HG02981 (cell line): ENCODE measurements around the gene RALGAPA1.
"Not testable (repeated sequence)": the region's sequence is repeated elsewhere in the genome, so short reads cannot be mapped to it uniquely, and the experiment has no call there.

ENCODE experiments used
- ATAC-seq: cut with Tn5 transposase; IDR thresholded peaks from one replicate; pipeline ENCODE4 v1.9.1; 2021; ENCODE audit warnings: mild to moderate bottlenecking, moderate library complexity; ENCODE audit not compliant: unreplicated experiment

RALGAPA1 gene

DNA sequence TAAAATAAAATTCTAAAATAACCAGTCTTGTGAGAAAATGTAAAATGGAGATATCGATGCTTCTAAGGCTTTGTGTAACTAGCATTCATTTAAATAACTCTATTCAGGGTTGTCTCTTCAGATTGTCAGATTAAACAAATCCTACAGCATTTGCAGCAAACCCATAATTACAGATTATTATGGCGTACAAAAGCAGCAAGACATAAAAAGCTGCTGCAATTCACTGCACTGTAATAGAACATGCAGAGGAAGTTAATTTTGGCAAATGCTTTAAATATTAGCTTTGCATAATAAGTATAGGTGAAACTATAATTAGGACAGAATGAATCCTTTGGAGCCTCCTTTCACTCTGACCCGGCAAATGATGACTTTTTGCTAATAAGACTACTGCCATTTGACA, 176.8 kb downstream of the RALGAPA1 start:
- no peak for ATAC-seq

DNA sequence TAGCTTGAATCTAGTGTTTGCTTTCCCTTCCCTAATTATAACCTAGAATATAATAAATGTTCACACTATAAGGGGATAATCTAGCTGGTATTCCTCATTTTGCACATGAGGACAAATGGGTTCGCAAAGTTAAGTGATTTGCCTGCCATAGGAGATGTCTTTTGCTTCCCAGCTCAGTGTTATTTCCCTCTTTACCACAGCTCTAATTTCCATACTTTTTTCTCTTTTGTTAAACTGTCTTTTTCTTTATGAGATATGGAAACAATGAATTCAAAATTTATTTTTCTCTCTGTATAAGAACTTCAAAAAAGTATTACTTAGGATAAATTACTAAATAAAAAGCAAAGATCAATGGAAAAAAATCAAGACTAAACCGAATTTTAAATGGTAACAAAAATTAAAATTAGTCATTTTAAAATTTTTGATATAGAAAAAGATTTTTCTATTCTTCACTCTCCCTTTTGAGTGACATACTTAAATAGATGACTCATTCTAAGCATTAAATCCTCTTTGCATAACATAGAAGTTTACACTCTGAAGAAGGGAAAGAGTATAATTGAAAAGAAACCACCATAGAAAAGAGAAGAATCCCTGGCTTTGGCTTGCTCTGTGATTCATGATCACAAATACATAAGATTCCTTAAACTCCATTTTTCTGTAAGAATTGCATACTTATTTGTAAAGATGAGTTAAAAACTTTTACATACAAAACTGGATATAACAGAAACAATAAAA, 177.9 kb downstream of the RALGAPA1 start:
- no peak for ATAC-seq

DNA sequence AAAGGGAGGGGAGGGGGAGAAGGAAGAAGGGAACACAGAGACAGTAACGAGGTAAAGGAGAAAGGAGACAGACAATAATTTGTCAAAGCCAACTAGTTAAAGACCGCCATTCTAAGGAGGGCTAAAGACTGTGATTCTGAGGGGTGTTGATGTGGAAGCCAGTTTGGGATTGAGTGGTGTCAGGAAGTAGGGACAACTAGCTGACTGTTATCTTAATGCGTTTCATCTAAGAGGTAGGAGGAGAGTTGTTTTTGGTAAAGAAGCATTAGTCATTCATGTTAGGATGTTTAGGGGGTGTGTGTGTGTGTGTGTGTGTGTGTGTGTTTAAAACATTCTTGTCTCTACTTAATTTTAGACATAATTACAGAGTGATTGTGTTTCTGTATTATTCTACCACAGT, 180.1 kb downstream of the RALGAPA1 start:
- no peak for ATAC-seq

DNA sequence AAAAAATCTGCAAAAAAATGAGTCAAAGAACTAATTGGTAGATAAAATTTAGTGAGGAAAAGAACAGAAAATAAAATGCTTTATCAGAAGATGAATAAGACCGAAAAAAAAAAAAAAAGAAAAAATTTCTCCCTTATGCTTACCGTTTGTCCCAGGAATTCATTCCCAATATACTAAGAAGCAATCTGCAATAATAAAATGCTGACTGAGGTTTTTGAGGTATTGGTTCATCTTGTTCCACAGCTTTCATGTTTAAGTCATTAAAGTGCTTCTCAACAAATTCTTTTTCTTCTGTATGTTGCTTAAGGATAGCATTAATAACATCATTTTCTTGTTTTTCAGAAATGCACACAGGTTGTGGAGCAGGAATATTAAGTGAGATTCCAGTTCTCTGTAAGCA, 182.1 kb downstream of the RALGAPA1 start:
- ATAC-seq, result not testable (repeated sequence)

DNA sequence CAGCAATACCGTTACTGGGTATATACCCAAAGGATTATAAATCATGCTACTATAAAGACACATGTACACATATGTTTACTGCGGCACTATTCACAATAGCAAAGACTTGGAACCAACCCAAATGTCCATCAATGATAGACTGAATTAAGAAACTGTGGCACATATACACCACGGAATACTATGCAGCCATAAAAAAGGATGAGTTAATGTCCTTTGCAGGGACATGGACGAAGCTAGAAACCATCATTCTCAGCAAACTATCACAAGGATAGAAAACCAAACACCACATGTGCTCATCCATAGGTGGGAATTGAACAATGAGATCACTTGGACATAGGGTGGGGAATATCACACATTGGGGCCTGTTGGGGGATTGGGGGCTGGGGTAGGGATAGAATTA, 187.1 kb downstream of the RALGAPA1 start:
- not testable (repeated sequence) for ATAC-seq

DNA sequence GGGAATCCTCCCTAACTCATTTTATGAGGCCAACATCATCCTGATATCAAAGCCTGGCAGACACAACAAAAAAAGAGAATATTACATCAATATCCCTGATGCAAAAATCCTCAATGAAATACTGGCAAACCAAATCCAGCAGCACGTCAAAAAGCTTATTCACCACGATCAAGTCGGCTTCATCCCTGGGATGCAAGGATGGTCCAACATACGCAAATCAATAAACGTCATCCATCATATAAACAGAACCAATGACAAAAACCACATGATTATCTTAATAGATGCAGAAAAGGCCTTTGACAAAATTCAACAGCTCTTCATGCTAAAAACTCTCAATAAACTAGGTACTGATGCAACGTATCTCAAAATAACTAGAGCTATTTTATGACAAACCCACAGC, 189.1 kb downstream of the RALGAPA1 start:
- not testable (repeated sequence) for ATAC-seq

DNA sequence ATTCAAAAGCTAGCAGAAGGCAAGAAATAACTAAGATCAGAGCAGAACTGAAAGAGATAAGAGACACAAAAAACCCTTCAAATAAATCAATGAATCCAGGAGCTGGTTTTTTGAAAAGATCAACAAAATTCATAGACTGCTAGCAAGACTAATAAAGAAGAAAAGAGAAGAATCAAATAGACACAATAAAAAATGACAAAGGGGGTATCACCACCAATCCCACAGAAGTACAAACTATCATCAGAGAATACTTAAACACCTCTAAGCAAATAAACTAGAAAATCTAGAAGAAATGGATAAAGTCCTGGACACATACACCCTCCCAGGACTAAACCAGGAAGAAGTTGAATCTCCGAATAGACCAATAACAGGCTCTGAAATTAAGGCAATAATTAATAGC, 189.6 kb downstream of the RALGAPA1 start:
- not testable (repeated sequence) for ATAC-seq

DNA sequence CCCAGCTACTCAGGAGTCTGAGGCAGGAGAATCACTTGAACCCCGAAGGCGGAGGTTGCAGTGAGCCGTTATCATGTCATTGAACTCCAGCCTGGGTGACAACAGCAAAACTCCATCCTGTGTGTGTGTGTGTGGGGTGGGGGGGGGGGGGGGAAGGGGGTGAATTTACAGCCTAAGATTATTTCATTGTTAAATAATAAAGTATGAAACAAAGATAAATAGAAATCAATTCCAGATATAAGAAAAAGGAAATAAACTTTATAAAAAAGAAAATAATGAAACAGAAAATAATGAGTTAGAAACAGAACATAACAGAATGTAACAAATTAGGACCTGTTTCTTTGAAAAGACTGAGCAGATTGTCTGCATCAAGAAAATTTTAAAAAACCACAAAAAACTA, 191.6 kb downstream of the RALGAPA1 start:
- ATAC-seq, result no peak

DNA sequence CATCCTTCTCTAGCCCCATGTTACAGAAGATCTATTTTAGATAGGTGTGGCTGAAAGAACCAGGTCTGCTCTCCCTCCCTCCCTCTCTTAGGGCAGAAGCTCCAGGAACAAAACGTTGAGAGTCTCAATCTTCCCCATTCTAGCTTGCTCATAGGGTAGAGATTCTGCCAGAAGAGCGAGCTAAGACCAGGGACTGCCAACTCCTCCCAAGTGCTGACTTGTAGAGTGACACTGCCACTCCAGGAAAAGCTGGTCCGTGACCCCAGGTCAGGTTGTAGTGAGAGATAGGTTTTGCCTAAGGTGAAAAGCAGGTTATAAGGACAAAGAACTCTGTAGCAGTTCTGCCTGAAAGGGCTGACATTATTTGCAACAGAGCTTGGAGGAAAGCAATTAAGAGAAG, 201.7 kb downstream of the RALGAPA1 start:
- no peak for ATAC-seq

DNA sequence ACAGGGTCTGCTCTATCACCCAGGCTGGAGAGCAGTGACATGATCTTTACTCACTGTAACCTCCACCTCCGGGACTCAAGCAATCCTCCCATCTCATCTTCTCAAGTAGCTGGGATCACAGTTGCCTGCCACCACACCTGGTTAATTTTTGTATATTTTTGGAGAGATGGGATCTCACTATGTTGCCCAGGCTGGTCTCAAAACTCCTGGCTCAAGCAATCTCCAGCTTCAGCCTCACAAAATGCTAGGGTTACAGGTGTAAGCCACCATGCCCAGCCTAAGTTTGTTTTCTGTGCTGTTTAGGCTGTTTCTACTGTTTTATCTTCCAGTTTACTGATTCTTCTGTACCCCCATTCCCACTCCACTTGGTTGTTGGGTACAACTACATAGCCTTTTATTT, 208.8 kb downstream of the RALGAPA1 start:
- no peak for ATAC-seq

DNA sequence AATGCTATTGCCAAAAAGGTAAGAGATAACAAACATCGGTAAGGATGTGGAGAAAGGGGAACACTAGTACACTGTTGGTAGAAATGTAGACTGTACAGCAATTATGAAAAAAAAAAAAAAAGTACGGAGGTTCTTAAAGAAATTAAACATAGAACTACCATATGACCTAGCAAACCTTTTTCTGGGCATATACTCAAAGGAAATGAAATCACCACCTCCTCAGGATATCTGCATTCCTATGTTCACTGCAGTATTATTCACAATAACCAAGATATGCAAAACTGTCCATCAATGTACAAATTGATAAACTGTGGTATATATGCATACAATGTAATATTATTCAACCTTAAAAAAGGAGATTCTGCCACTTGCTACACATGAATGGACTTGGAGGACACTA, 214.5 kb downstream of the RALGAPA1 start:
- no peak for ATAC-seq

DNA sequence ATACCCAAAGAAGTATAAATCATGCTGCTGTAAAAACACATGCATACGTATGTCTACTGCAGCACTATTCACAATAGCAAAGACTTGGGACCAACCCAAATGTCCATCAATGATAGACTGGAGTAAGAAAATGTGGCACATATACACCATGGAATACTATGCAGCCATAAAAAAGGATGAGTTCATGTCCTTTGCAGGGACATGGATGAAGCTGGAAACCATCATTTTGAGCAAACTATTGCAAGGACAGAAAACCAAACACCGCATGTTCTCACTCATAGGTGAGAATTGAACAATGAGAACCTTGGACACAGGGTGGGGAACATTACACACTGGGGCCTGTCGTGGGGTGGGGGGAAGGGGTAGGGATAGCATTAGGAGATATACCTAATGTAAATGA, 221.7 kb downstream of the RALGAPA1 start:
- not testable (repeated sequence) for ATAC-seq

DNA sequence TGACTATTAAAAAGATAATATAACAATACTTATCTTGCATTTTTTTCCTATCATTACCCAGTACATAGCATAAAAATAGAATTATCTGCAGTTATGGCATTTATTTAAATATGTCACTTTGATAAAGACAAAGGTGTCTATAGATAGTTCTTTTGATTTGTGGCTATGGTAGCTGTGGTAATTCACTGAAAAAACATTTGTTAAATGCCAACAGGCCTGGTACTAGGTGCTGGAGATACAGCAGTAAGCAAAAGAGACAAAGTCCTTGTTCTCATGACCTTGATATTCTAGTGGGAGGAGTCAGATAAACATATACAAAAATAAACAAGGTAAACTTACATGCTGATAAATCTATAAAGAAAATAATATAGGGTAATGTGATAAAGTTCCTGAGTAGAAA, 230.5 kb downstream of the RALGAPA1 start:
- ATAC-seq, result no peak

DNA sequence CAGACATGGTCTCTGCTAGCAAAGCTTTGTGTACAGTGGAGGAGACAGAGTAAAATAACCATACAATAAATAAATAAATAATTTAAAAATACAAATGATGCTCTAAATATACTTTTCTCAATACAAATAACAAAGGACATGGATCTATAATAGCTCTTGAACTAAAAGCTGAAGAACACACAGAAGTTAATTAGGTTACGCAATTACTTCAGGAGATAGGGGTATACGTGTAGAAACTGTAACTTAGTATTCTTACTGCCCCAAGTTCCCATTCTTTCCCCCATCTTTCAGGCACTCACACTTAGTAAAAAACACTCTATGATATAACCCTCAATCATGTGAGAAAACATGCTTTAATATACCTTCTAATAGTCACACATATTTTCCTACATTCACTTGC, 231.0 kb downstream of the RALGAPA1 start:
- no peak for ATAC-seq

DNA sequence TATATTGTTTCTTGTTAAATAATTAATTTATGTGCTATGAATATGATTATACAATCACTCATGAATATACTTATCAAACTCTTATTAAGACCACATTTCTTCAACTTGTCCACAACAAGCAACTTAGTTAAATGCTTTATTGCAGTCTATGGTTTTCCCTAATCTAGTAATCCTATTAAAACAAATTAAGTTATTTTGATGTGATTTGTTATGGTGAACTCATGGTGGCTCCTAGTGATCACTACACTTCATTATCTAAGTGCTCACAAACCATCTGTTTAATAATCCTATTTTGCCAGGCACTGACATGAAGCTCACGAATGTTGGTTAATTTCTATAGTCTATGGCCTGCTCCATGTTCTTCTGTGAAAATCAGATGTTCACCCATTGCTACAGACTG, 232.2 kb downstream of the RALGAPA1 start:
- no peak for ATAC-seq

DNA sequence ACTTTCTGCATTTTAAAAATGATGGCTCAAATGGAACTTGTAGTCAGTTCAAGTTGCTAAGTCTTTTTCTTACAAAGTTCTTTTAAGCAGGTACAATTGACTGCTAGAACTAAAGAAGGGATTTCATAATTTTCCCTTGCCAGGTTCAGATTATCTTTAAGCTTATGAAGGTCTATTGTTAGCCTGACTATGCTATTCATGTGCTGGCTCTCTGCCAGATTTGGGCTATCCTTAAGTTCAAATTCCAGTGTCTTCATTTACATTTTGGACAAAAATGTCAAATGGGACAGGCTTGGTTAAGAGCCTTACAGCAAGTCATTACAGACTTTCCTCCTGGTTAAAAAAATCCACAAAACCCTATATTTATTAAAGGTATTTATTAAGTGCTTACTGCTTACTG, 232.8 kb downstream of the RALGAPA1 start:
- no peak for ATAC-seq

DNA sequence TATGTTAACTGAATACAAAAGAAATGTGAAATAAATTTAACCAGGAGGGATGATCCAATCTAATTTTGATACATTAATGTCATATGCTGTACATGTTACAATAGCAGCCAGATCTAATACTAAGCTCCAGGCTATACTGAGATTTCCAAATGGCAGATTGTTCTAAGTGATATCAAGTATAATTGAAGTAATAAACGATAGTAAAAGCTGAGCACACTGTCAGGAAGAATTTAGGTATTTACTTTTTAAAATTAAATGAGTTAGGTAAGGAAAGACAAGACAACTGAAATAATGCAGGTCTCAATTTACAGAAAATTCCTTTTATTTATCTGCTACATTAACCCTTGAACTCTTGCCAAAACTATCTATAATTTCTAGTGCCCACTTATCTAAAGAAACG, 235.2 kb downstream of the RALGAPA1 start:
- no peak for ATAC-seq

DNA sequence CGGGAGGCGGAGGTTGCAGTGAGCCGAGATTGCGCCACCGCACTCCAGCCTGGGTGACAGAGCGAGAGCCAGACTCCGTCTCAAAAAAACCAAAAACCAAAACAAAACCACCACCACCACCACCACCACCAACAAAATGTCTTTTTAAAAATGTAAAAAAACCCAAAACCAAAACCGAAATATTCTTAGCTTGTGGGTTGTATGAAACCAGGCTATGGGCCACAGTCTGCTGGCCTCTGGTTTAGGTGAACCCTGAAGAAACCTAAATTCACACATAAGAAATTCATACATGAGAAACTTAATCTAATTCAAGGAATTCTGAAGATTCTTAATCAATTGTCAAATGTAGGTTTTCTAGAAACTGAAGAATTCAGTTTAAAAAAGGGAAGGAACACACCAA, 237.5 kb downstream of the RALGAPA1 start:
- no peak for ATAC-seq

DNA sequence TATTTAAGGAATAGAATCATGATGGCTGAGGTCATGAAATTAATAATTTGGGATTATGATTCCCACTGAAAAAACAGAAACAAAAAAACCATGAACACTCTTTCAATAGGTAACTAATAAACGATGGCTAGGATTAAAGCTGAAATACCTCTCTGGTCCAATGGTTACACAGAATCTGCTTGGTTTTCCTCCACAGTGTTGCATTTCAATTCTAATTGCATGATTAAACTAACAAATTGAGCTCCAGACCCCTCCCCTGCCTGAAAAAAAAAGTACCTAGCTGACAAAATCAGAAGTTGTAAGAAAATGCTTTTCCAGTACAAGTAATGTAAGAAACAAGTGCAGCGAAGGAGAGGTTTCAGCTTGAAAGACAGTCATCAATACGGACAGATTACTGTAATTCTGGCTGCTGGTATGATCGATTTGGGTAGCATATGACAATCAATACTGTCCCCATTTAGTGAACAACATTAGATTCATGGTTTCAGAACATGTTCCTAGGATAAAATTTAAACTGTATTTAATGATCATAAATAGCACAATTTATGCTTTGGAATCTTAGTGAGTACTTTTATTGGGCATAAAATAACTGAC, 243.1 kb downstream of the RALGAPA1 start:
- no peak for ATAC-seq

DNA sequence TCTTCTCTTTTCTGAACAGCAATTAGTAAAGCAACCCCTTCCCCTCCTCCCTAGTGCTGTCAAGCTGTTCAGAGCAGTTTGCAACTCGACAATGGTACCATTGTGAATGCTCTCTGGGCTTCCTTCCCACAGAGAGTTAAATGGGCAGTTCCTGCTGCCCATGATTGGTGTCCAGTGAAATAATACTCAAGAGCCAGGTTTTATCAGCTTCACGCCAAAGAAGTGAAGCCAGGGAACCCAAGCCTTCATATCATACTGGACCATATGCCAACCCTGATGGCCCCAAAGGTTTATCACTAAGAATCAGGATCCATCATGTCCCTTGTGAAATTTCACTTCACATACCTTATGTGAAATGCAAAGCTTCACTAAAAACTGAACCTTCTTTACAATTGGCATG, 250.4 kb downstream of the RALGAPA1 start:
- no peak for ATAC-seq

DNA sequence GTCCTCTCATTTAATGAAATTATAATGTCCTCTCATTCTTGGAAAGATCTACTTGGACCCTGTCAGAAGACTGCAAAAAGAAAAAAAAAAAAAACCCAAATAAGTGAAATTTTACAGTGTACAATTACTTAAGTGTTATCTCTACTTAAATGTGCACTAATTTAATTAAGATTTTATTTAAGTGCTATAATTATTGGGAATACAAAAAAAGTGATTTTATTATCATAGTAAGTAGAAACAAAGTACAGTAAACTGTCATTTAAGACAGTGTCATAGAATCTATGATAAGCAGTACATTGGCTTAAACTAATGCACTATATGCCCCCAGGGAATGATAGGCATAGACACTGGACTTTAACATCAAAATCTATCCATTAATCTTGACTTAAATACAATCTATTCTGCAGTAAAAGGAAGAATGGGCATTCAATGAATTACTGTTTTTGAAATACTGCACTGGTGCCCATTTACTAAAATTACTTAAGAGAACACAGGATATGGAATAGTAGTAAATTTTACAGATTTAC, 251.8 kb downstream of the RALGAPA1 start:
- ATAC-seq, result no peak

DNA sequence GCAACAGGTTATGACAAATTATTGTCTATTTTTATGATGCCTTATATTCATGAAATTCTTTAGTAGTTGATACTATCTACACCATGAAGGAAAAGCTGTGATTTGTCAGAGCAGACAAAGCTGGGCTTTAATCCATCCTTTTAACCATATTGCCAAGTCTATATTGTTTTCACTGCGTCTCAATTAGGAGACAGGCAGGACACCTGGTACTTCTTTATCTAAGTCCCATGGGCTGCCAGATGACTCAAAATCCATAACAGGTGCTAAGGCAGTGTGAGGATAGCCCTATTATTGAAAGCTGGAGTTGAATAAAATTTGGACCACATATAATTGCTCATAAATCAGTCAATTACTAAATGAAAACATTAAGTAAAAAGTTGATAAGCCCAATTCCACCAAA, 252.5 kb downstream of the RALGAPA1 start:
- no peak for ATAC-seq

DNA sequence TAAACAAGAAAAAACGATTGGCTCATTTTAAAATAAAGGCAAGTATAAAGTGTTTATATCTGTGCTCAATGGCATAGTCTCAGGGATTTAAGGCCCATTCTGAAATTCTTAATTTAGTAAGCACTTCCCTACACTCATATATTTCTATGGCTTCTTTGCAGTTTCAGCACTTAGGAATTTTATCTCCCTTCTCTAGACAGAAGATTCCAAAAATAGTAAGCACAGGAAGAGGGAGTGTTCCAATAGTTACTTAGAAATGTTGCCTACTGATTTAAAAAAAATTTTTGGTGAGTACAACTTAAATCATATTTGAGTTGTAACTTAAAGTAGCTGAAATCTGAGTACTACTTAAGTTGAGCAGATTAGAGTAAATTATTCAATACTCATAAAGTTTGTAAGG, 255.3 kb downstream of the RALGAPA1 start:
- ATAC-seq, result no peak
